HCT116 (cell line): ENCODE data around the gene DNAJA2. TPM values are rescaled to one million over a fixed set of nuclear protein-coding genes. Genes with fewer than 3 reads are reported as not detected.

Source experiments
- ATAC-seq: fragments of 200-7000 bp; cut with Tn5 transposase; 2 replicates; pipeline ENCODE4 v1.9.1; 2020; ENCODE audit warnings: mild to moderate bottlenecking, moderate library complexity
- BruUV-seq: library from RNA; stranded (reverse); fragments of 400-500 nt; replicated peaks from 2 replicates; lab custom pipeline; 2021; lab: Mats Ljungman, UMichigan
- CTCF ChIA-PET: fragments of 300-600 bp; sonication (Branson Sonifier 250); formaldehyde crosslinking; loops from one replicate; lab custom pipeline; 2021; ENCODE audit warnings: antibody characterized with exemption; lab: Charles Lee
- POLR2A ChIA-PET: fragments of 300-600, 350-600 bp; sonication (Branson Sonifier 250); formaldehyde crosslinking; loops from one replicate; lab custom pipeline; 2021; ENCODE audit warnings: antibody characterized with exemption; lab: Charles Lee
- RAD21 ChIA-PET, 2 experiments: fragments of 300-600 bp; sonication (Branson Sonifier 250); formaldehyde crosslinking; loops; one replicate each; lab custom pipeline; 2023; ENCODE audit warnings: low total read pairs in 2 of 2; ENCODE audit not compliant: uncharacterized antibody in 2 of 2, unreplicated experiment in 2 of 2, low non-redundant PET in 1 of 2; lab: Charles Lee
- DNase-seq: peaks from one replicate; pipeline ENCODE4 v3.0.0-alpha.2; 2010; ENCODE audit warnings: low read depth, low spot score
- H2AFZ ChIP-seq: fragments of 200-600 bp; shearing (Covaris generic), sonication (generic); 2 replicates; pipeline ENCODE4 v1.6.1; 2017; ENCODE audit warnings: low read depth, mixed run types, mixed read lengths, antibody characterized with exemption, low read length; ENCODE audit not compliant: poor library complexity, severe bottlenecking
- H3K27ac ChIP-seq: 2 replicates; pipeline ENCODE4 v1.5.1; 2012; ENCODE audit warnings: low read depth, low read length
- H3K27me3 ChIP-seq: fragments of 200-600 bp; sonication (generic); 2 replicates; pipeline ENCODE4 v1.6.1; 2016; ENCODE audit warnings: mixed run types, low read length, mixed read lengths; ENCODE audit not compliant: insufficient read depth
- H3K36me3 ChIP-seq, 2 experiments: fragments of 200-500 bp in 1 of 2; fragments of 200-600 bp in 1 of 2; sonication (Bioruptor generic) in 1 of 2; sonication (generic) in 1 of 2; 2 replicates each; pipeline versions ENCODE4 v1.5.1 to v1.6.1; 2014 to 2016; ENCODE audit warnings: low read length in 2 of 2, inconsistent platforms in 1 of 2, mixed read lengths in 1 of 2, mixed run types in 1 of 2; ENCODE audit not compliant: insufficient read depth in 2 of 2, control insufficient read depth in 1 of 2
- H3K4me1 ChIP-seq, 2 experiments: fragments of 200-600 bp in 1 of 2; sonication (generic) in 1 of 2; 2 replicates each; pipeline versions ENCODE4 v1.5.1 to v1.6.1; 2012 to 2017; ENCODE audit warnings: low read length in 2 of 2, inconsistent platforms in 1 of 2, mild to moderate bottlenecking in 1 of 2, mixed read lengths in 1 of 2, mixed run types in 1 of 2, moderate library complexity in 1 of 2; ENCODE audit not compliant: insufficient read depth in 2 of 2, control insufficient read depth in 1 of 2
- H3K4me2 ChIP-seq: fragments of 200-600 bp; sonication (generic); 2 replicates; pipeline ENCODE4 v1.6.1; 2017; ENCODE audit warnings: mixed run types, low read length, mixed read lengths
- H3K4me3 ChIP-seq, 2 experiments: fragments of 200-600 bp in 1 of 2; sonication (generic) in 1 of 2; replicated peaks in 1 of 2; 2 replicates each; pipeline ENCODE4 v1.5.1; 2011 to 2016; ENCODE audit warnings: low read length in 2 of 2, control low read depth in 1 of 2, low read depth in 1 of 2, mild to moderate bottlenecking in 1 of 2, mixed read lengths in 1 of 2, mixed run types in 1 of 2
- H3K79me2 ChIP-seq: fragments of 200-600 bp; sonication (generic); 2 replicates; pipeline ENCODE4 v1.6.1; 2017; ENCODE audit warnings: mild to moderate bottlenecking, mixed run types, low read length, moderate library complexity, mixed read lengths; ENCODE audit not compliant: insufficient read depth
- H3K9ac ChIP-seq: fragments of 200-600 bp; sonication (generic); 2 replicates; pipeline ENCODE4 v1.6.1; 2016; ENCODE audit warnings: low read length, mixed read lengths
- H3K9me2 ChIP-seq: fragments of 200-600 bp; sonication (generic), shearing (Covaris generic); 2 replicates; pipeline ENCODE4 v1.6.1; 2017; ENCODE audit warnings: mixed run types, mild to moderate bottlenecking, moderate library complexity; ENCODE audit not compliant: insufficient read depth
- H3K9me3 ChIP-seq, 2 experiments: fragments of 200-500 bp in 1 of 2; fragments of 200-600 bp in 1 of 2; sonication (Bioruptor generic) in 1 of 2; sonication (generic) in 1 of 2; 2 replicates each; pipeline ENCODE4 v1.6.1; 2014 to 2017; ENCODE audit warnings: low read length in 2 of 2, mixed read lengths in 2 of 2, inconsistent platforms in 1 of 2, low read depth in 1 of 2, mild to moderate bottlenecking in 1 of 2, mixed run types in 1 of 2, moderate library complexity in 1 of 2; ENCODE audit not compliant: control insufficient read depth in 1 of 2, insufficient read depth in 1 of 2
- H4K20me1 ChIP-seq: fragments of 200-600 bp; sonication (generic), shearing (Covaris generic); 2 replicates; pipeline ENCODE4 v1.6.1; 2017; ENCODE audit warnings: mixed run types, mild to moderate bottlenecking, moderate library complexity; ENCODE audit not compliant: insufficient read depth
- ATF3 ChIP-seq: IDR thresholded peaks from 2 replicates; pipeline ENCODE4 v1.6.1; 2012
- CBX3 ChIP-seq: IDR thresholded peaks from 2 replicates; pipeline ENCODE4 v1.6.1; 2012; ENCODE audit warnings: low read depth
- CTCF ChIP-seq, 3 experiments: fragments of 200-600 bp in 1 of 3; sonication (generic) in 1 of 3; IDR thresholded peaks in 2 of 3; conservative IDR thresholded peaks in 1 of 3; 2 replicates each; pipeline ENCODE4 v1.5.1; 2012 to 2017; ENCODE audit warnings: low read depth in 2 of 3, low read length in 2 of 3, antibody characterized with exemption in 1 of 3, borderline replicate concordance in 1 of 3, control low read depth in 1 of 3, mild to moderate bottlenecking in 1 of 3, mixed read lengths in 1 of 3, mixed run types in 1 of 3, moderate library complexity in 1 of 3; ENCODE audit not compliant: insufficient read depth in 1 of 3
- EGR1 ChIP-seq: IDR thresholded peaks from 2 replicates; pipeline ENCODE4 v1.6.1; 2012; ENCODE audit warnings: low read depth
- ELF1 ChIP-seq: IDR thresholded peaks from 2 replicates; pipeline ENCODE4 v1.6.1; 2012; ENCODE audit warnings: low read depth, borderline replicate concordance
- EZH2 ChIP-seq: fragments of 200-600 bp; sonication (generic); IDR thresholded peaks from 2 replicates; pipeline ENCODE4 v1.6.1; 2017; ENCODE audit warnings: antibody characterized with exemption, mixed run types
- EZH2phosphoT487 ChIP-seq: fragments of 200-600 bp; IDR thresholded peaks from 2 replicates; pipeline ENCODE4 v1.6.1; 2018; ENCODE audit warnings: antibody characterized with exemption, borderline replicate concordance
- FOSL1 ChIP-seq: IDR thresholded peaks from 2 replicates; pipeline ENCODE4 v1.6.1; 2012; ENCODE audit warnings: low read depth
- JUND ChIP-seq: IDR thresholded peaks from 2 replicates; pipeline ENCODE4 v1.6.1; 2012
- MAX ChIP-seq: IDR thresholded peaks from 2 replicates; pipeline ENCODE4 v1.6.1; 2012
- POLR2A ChIP-seq: IDR thresholded peaks from 2 replicates; pipeline ENCODE4 v1.7.0; 2011; ENCODE audit warnings: borderline replicate concordance; ENCODE audit not compliant: insufficient read depth, insufficient read length; ENCODE audit errors: extremely low read depth
- POLR2AphosphoS5 ChIP-seq: IDR thresholded peaks from 2 replicates; pipeline ENCODE4 v1.6.1; 2011; ENCODE audit warnings: mild to moderate bottlenecking, low read depth, low read length, moderate library complexity
- RAD21 ChIP-seq: IDR thresholded peaks from 2 replicates; pipeline ENCODE4 v1.6.1; 2012; ENCODE audit warnings: low read depth, mild to moderate bottlenecking
- TCF7L2 ChIP-seq: IDR thresholded peaks from 2 replicates; pipeline ENCODE4 v1.7.0; 2011; ENCODE audit warnings: borderline replicate concordance, inconsistent platforms; ENCODE audit not compliant: insufficient read depth, insufficient read length; ENCODE audit errors: extremely low read depth
- YY1 ChIP-seq: IDR thresholded peaks from 2 replicates; pipeline ENCODE4 v1.6.1; 2011; ENCODE audit warnings: low read length, low read depth, moderate library complexity, mild to moderate bottlenecking; ENCODE audit not compliant: insufficient replicate concordance; ENCODE audit errors: extremely low read depth
- ZFX ChIP-seq: fragments of 450-650 bp; IDR thresholded peaks from 2 replicates; pipeline ENCODE4 v1.6.1; 2017
- ZNF274 ChIP-seq: fragments of 200-500 bp; sonication (Bioruptor generic); IDR thresholded peaks from 2 replicates; pipeline ENCODE4 v1.6.1; 2014; ENCODE audit warnings: mild to moderate bottlenecking, low read depth, low read length, inconsistent platforms
- intact Hi-C: fragments of 100-400 bp; cut with micrococcal nuclease; formaldehyde crosslinking; loops from 2 replicates; pipeline ENCODE4 v1.10.0; 2022
- total RNA-seq: library from RNA; stranded (reverse); gene quantifications from one replicate; pipeline ENCODE4 v1.2.1, GENCODE V29; 2021; ENCODE audit not compliant: unreplicated experiment

The DNAJA2 gene
- total RNA-seq, 1 experiment from 2014 or later = 68.2 TPM

- DNase-seq (no peak), ATAC-seq (no peak)
- ChIA-PET POLR2A (interaction anchor here (1.7 kb wide), 1 partner anchor 1216 kb away, joined by 3 read pairs; no protein-coding TSS in a partner anchor), CTCF (interaction anchor here (0.8 to 5.0 kb wide), 5 partner anchors 14 to 1216 kb away, joined by 3 to 24 read pairs (median 6); no protein-coding TSS in a partner anchor), RAD21 (interaction anchor here in 1 of 2 experiments (1.7 kb wide), 1 partner anchor 1216 kb away, joined by 5 read pairs; no protein-coding TSS in a partner anchor)
- no peaks in the 10 kb centered on the region for H3K36me3 ChIP-seq
- H3K79me2 ChIP-seq = no peaks in the 10 kb centered on the region
- no peak overlapping the region for H2AFZ ChIP-seq
- no peaks in the 10 kb centered on the region for H3K9me2 ChIP-seq
- H3K4me2 ChIP-seq = no peak overlapping the region
- no peak overlapping the region for H3K27ac ChIP-seq
- H3K4me3 ChIP-seq = no peak overlapping the region
- H4K20me1 ChIP-seq = no peaks in the 10 kb centered on the region
- no peak overlapping the region for H3K9ac ChIP-seq
- no TSS peak for BruUV-seq
- no peaks in the 10 kb centered on the region for H3K4me1 ChIP-seq
- TF ChIP-seq POLR2A (no peak), EZH2phosphoT487 (no peak), CTCF (IDR thresholded peaks at IDR 0.05 in 2 of 3, conservative IDR thresholded peaks at IDR 0.05 in 1 of 3; ENCODE audit: borderline replicate concordance in 1 of 3, insufficient read depth in 1 of 3, low read depth in 2 of 3, low read length in 2 of 3) (no peak), MAX (no peak), ELF1 (no peak), JUND (no peak), EZH2 (no peak), RAD21 (no peak), POLR2AphosphoS5 (no peak), FOSL1 (no peak), ZFX (no peak), CBX3 (no peak), ATF3 (no peak), YY1 (no peak), TCF7L2 (no peak), ZNF274 (no peak), EGR1 (no peak)
- no peaks in the 10 kb centered on the region for H3K27me3 ChIP-seq
- H3K9me3 ChIP-seq = no peaks in the 10 kb centered on the region
- intact Hi-C loops = loop anchor here (5.0 to 10.0 kb wide), 4 partner anchors 89 to 1676 kb away; partner anchors contain the start of gene NETO2
These were observed 24.8 kb downstream of the DNAJA2 start for GRCh38 chr16:46948548-46949166.
